NCI-H1092 (cell line): ENCODE data around the gene SLCO2B1.
A peak's percentile ranks its signal among the peaks of the same experiment; 100 is the strongest.

ENCODE experiments used
- DNase-seq: peaks from one replicate; lab custom pipeline; 2025; lab: John Stamatoyannopoulos, UW

The SLCO2B1 gene

DNA sequence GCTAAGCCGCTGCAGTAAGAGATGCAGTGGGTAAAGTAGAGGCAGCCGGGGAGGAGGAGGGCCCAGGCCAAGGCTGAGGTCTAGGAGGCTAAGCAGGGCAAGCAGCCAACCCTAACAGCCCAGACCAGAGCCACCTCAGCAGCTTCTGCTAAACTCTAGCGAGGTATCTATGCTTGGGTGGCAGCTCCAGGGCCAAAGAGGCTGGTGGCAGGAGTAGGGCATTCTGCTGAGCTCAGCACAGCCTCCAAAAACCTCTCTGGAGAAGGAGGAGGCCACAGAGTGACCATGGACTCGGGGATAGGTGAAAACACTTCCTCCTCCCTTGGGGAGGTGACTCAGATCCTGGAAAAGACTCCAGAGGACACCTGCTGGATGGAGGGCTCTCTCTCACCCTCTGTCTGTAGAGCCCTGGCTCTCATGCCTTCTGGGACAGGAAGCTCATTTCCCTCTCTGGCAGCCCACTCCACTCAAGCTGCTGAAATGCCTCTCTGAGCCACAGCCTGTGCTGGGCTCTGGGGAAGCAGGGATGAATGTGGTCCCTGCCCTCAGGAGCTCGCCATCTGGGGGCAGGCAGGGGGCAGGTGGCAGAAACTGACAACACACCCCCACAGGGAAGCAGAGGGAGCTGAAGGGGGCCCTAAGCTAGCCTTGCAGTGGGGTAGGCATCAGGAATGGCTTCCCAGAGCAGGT, 73.2 kb downstream of the SLCO2B1 start:
- DNase-seq = no peak

DNA sequence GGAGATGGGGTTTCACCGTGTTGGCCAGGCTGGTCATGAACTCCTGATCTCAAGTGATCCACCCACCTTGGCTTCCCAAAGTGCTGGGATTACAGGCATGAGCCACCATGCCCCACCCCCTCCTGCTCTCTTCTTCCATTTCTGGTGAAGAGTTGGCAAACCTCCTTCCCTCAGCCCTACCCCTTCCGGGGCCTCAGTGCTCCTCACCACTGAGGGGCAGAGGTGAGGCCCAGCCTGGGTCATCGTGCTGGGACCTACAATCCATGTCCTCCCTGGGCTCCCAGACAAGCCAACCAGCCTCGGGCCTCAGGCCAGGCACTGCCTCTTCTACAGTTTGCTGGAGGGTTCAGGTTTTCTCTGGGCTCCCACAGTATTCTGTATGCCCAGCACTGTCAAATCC, 74.9 kb downstream of the SLCO2B1 start:
- no peak for DNase-seq

DNA sequence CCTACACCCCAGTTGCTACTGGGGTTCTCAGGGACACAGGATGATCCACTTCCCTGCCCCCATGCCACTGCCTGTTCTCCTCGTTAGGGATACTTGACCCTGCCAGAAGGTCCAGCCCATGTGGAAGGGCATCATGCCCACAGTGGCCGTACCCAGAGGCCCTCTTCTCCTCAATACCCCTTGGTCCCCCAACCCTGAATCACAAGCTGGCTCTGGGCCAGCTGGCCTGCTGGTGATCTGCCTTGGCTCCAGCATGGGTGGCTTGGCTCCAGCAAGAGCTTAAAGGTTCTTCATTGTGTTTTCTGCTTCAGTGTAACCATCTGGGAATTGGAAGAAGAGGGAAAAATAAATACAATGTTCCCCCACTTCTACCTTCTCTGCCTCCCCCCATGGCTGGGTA, 78.6 kb downstream of the SLCO2B1 start:
- peak; percentile 9 for DNase-seq

DNA sequence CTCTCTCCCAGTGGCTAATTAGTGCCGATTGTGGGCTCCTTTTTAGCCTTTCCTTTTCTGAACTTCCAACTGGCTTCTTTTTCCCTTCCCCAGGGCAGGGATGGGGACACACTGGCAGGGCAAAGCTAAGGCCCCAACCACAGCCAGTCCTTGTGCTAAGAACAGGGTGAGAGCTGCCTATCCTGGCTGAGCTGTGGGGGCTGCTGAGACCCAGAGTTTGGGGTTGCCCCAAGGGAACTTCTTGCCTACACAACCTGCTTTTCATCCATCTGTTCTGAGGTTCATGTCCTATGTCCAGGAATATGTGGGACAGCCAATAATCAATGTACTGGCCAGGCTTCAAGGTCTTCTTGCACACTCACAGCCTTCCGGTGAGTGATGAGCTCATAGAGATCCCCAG, 79.7 kb downstream of the SLCO2B1 start:
- DNase-seq = no peak

DNA sequence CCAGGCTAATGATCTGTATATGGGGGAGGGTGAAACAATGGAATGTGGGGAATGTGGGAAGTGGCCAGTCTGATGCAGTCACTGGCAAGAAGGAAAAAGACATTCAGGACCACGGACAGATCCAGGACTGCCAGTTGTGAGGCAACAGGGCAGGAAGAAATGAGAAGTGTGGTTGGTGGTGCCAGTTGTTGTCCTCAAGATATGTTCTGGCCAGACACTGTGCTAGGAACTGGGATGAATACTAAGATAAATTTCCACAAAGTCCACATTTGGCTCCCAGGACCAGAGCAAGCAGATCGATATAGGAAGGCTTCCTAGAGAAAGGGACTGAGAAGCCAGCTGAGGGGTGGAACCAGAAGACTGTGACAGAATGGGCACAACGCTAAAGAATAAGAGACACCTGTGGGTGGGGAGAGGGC, 82.9 kb downstream of the SLCO2B1 start:
- no peak for DNase-seq

DNA sequence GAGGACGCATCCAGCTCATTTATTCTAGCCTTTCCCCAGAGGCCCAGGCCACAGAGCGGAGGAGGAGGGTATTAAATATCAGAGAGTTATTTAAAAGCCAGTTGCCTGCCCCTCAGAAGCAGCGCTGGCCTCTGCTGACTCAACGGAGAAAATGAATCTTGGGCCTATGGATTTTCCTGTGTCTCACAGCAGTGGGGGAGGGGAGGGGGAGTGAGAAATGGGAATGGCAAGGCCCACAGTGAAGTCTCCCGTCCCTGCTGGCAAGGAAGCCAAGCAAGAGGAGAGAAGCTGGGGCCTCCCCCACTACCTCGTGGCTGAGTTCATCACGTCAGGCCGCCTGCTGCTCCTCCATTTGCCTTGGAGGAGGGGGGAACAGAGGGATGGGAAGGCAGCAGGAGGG, 85.2 kb downstream of the SLCO2B1 start:
- no peak for DNase-seq

DNA sequence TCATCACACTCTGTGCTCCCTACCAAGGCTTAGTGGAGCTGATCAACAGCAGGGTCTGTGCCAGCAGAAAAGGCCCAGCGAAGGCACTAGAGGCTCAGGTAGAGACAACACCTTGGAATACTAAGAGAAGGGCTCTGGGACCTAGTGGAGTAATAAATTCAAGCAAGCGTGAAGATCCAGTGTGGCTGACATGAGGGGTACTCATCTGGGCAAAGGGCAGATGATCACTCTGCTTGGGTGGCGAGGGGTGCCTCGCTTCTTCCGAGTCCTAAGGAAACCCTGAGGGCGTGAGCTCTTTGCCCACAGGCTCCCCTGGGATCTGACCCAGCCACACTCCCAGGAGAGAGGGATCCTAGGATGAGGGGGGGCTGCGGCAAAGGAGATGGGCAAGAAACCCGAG, 86.1 kb downstream of the SLCO2B1 start:
- no peak for DNase-seq

DNA sequence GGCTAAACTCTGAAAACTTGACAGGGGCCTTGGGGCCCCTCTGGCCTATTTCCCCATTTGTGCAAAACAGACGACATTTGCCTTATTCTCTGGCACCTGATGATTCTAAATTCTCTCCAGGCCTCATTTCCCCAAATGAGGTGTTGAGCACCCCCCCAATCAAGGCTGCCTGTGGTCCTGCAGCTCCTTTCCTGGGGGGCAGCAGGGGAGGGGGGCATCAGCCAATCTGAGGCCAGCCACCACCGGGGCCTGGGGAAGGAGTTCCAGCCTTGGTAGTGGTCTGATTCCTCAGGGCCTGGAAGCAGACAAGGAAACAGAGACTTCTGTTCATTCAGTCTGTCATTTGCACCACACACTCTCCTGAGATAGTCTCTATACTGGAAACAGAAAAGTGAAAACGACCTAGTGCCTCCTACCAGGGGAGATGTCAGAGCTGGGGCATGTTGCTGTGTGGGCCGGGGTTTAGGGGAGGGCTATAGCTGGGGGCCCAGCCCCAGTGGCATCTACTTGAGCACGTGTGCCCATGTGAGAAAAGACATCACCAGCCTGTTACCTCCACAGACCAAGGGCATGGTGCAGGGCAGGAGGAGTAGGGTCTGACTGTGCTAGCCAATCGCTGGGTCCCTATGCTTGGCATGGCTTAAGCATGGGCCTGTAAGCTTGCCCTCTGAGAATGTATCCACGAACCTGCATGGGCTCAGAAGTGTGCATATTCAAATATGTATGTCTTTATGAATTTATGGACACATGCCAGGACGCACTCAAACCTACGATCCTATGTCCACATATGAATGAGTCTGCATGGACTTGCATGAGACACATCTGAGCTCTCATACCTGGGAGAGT, 87.9 kb downstream of the SLCO2B1 start:
- DNase-seq = no peak

DNA sequence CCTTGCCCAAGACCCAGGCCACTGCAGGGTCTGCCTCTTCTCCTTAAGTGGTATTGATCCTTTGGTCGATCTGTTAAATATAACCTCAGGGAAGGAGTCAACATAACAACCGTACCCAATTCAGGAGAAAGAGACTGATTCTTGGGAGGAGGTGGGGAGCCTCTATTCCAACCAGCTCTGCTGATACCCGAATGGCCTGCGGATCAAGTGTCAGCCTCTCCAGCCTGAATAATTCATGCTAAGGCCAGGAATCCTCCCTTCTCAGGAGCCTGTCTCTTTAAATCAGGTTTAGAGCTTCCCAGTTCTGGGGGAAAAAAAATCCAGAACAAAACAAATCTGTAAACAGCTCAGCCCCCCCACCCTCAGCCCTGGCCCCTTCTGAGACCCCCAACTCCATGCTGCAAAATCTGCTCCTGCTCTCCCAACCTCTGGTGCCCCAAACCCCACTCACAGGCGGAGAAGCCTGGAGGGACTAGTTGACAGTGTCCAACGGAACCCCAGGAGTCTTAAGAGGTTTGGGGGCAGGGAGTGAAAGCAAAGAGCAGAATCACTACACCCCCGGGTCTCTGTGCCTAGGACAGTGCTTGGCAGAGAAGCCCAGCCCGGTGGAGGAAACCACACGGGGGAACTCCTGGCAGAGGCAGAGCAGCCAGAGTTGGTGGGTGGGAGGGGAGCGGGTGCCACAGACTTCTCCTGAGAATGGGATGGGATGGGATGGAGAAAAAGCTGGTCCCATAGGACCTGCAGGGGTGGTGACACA, 88.8 kb downstream of the SLCO2B1 start:
- no peak for DNase-seq

DNA sequence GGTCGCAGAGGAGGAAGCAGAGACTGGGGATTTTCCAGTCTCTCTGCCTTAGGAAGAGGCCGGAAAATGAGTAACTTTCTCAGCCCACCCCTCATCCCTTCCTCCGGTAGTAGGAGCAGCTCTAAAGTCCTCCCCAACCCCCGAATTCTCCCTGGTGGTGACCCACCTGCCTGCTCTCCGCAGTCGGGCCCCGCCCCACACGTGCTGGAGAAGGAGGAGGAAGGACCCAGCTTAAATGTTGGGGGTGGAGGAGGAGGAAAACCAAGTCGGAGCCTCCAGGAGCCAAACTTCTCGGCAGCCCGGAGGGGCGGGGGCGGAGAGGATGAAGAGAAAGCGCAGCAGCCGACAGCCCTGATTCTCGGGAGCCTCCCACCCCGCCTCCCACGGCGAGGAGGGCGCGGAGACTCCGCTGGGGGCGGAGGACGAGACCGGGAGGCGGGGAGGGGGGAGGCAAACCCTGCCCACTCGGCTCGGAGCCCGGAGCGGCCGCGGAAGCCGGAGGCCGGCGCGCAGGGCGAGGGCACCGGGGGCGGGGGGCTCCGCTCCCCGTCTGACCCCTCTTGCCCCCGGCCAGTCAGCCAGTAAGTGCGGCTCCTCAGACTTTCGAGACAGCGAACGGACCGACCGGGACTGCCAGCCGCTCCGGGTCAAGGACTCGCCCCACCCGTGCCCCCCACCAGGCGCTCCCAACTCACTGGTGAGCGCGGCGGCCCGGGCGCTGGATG, 89.6 kb downstream of the SLCO2B1 start, which contains the start of gene TPBGL:
Gene TPBGL (plus strand): TSS at position 464 of the 725 bp plus-strand sequence. CDS start 276 bp downstream, outside the sequence.
- DNase-seq = no peak

DNA sequence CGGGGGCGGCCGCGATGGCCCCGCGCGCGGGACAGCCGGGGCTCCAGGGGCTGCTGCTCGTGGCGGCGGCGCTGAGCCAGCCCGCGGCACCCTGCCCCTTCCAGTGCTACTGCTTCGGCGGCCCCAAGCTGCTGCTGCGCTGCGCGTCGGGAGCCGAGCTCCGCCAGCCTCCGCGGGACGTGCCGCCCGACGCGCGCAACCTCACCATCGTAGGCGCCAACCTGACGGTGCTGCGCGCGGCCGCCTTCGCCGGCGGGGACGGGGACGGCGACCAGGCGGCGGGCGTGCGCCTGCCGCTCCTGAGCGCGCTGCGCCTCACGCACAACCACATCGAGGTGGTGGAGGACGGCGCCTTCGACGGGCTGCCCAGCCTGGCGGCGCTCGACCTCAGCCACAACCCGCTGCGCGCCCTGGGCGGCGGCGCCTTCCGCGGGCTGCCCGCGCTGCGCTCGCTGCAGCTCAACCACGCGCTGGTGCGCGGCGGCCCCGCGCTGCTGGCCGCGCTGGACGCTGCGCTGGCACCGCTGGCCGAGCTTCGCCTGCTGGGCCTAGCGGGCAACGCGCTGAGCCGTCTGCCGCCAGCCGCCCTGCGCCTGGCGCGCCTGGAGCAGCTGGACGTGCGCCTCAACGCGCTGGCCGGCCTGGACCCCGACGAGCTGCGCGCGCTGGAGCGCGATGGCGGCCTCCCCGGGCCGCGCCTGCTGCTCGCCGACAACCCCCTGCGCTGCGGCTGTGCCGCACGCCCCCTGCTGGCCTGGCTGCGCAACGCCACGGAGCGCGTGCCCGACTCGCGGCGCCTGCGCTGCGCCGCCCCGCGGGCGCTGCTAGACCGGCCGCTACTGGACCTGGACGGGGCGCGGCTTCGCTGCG, 90.4 kb downstream of the SLCO2B1 start:
- DNase-seq = peak; percentile 83

DNA sequence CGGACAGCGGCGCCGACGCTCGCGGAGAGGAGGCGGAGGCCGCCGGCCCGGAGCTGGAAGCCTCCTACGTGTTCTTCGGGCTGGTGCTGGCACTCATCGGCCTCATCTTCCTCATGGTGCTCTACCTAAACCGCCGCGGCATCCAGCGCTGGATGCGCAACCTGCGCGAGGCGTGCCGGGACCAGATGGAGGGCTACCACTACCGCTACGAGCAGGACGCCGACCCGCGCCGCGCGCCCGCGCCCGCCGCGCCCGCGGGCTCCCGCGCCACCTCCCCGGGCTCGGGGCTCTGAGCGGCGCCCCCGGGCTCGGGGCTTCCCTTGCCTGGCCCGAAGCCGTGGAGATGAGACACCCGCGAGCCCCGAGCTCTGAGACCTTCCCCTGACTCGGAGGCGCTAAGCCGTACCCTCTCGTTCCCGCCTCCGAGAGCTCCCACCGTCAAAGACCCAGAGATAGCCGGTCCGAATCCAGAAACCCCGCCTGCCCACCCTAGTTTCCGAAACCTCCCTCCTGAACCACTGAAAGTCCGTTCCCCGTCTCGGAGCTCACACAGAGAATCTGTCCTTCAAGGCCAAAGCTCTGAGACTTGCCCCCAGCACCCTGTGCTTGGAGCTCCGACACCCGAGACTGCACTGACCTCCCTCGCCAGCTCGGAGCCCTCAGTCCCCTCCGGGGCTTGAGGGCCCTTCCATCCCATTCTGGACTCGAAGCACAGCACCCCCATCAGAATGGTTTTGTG, 91.2 kb downstream of the SLCO2B1 start:
- no peak for DNase-seq

DNA sequence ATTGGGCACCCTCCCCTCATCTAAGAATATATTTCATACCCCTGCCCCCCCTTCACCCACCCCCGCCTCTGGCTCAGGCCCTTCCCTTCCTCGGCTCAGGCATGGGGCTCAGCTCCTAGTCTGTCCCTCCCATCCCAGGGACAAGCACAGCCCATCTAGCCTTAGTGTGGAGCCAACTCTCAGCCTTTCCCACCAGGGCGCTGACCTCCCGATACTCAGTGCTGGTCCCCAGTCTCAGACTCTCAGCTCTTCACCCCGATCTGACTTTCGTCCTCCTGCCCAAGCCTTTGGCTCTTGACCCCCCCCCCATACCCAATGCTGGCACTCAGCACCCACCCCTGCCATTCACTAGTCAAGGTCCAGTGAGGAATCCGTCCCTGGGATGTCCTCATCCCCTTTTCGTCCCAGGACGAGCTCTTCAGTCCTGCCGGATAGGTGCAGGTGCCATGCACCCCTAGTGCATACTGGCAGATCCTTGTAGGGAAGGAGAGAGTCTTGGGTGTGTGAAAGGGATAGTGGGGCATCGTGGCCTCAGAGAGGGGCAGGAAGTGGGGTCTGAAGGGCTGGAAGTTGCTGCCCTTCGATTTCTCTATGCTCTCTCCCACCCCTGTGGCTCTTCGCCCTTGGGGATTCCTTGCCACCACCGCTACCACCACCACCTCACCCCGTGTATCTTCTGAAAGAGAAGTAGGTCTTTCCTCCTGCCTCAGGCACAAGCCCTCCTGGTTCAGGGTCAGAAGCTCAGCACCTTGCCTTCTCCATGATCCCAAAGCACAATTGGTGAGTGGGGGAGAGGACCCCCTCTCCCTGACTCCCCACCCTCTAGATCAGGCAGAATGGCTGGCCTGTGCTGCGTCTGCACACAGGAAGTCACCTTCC, 92.1 kb downstream of the SLCO2B1 start:
- DNase-seq = no peak

DNA sequence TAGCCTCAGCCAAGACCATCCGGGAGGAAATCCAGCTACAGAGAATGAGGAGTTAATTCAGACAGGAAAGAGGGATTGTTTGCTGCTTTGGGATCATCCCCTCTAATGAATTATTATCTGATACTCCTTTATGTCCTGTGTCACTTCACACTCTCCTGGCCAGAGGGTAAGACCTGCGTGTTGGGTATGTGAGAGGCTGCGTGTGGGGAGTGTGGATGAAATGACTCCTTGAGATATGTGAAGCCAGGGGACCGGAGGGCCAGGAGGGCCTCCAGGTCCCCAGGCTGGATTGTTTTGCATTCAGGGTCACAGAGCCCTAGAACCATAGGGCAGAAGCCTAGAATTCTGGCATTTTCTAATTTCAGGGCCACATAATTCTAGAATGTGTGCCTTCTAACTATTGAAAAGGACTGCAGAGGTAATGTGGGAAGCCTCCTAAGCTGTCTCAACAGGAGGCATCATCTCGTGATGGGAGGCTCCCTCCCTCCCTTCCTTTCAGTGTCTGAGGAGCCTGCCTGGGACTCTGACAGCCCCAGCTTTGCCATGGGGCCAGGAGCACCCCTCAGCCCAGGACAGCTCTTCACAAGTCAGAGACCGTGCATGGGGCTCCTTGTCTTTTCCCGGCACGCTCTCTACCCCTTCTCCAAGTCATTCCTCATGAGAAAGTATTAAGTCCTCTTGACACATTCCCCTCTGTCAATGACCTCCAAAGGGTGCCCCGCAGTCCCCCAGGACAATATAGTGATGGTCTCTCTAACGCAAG, 93.3 kb downstream of the SLCO2B1 start:
- DNase-seq = no peak

DNA sequence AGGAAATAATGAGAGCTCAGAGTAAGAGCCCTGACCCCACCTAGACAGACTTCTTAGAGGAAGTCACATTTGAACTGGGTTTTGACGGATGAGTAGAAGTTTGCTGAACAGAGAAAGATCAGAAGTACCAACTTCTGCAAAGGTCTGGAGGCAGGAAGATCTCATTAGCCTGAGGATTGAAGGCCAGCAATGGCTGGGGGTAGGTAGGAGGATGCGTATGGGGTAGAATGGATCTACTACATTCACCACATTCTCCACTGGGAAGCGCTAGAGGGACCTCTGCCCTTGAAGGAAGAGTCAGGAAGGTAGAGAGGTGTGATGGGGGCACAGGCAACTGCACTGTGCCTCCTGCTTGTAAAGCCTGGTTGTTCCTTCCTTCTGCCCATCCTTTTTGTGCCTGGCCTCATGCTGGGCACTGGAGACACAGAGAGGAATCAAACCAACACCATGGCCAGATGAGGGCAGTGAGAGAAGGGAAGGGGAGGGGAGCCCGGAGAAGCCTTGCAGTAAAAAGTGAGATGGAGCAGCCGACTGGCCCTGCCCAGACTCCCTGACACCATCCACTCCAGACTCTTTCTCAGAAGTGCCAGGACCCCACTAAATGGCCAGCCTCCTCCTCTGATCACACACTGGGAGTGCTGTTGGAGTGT, 94.6 kb downstream of the SLCO2B1 start:
- DNase-seq = no peak

DNA sequence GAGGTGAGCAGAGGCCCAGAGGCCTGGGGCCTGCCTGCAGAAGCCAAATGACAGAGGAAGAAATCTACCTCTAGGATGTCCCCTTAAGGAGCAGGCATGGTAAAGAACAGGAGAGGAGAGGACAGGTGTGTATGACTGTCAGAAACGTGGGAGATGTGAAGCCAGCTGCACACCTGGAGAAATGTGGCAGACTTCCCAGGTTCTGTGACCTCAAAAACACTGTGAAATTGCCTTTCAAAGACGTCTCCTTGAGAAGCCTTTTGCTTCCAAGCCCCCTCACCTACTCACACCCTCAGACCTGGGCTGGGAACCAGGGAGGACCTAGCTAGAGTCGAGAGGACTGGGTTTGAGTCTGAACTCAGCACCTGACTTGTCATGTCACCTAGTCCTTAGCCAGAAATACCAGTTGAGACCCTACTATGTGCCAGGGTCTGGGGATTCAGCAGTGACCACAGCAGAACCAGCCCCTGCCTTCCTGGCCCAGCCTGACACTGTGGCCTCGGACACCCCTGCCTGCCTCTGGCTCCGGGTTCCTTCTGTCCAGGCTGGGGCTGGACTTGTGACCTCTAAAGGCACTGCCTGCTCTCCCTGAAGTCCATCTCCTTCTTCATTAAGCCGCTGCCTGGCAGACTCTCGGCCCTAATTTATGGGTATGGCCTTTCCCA, 95.2 kb downstream of the SLCO2B1 start:
- no peak for DNase-seq

DNA sequence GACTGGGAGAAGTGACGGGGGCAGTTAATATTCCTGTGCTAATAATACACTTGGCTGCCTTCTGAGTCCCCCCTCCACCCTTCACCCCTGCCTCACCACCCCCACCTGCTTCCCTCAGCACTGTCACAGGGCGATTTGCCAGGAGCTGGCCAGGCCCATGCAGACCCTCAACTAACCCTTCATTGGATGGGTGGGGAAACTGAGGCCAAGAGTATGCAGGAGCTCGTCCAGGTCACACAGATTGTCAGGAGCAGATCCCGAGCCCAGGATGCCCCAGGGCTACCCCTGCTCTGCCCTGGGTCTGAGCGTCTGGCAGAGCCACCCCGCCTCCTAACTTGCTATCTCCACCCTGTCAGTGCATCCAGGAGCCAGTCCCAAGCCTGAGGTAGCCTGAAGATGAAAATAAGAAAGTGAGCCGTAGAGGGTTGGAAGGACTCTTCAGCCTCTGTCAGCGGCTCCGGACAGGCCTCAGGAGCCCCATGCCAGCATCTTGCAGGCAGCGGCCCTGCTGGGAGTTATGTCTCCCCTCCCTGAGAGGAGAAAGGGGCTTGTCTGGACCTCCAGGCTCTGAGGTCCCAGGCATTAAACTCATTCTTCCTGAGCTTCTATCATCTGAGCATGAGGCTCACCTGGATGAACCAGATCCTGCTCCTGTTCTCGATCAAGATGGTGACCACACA, 95.9 kb downstream of the SLCO2B1 start:
- DNase-seq = no peak
